ENCODE measurements around the gene UQCR11.
A peak's percentile ranks its signal among the peaks of the same experiment; 100 is the strongest.

Gene UQCR11

DNA sequence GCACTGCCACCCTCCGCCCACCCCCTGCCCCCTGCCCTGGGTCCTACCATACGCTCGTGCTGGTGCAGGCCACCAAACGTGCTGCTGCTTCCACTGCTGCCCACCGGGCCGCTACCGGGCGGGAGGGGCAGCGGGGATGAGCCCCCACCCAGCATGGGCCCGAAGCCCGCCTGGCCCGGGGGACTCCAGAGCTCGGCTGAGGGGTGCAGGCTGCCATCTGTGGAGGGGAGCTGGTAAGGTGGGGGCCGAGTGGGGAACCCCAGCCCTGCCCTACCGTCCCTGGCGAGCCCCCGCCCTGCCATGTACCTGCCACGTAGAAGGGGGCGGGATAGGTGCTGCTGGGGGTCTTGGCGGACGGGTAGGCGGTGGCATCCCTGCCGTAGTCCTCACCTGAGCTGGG lies 16.7 kb upstream of the UQCR11 start:
- no peaks in the 10 kb centered on the region for H3K9me3 ChIP-seq (ENCODE audit: low read depth, low read length)
- TF ChIP-seq FOXP2 (optimal IDR thresholded peaks at IDR 0.05; ENCODE audit: control extremely low read depth, extremely low read length, insufficient read depth) (no peak), POLR2AphosphoS5 (IDR thresholded peaks at IDR 0.05; ENCODE audit: borderline replicate concordance, low read depth, low read length) (no peak), EZH2 (IDR thresholded peaks at IDR 0.05) (no peak)
- no peak overlapping the region for H3K4me3 ChIP-seq
- peaks cover 81% of the 10 kb centered on the region for H3K36me3 ChIP-seq (ENCODE audit: insufficient read depth, low read length)
- no peak for DNase-seq (ENCODE audit: low read depth, low spot score)
- H3K27ac ChIP-seq: no peak overlapping the region
- no peak overlapping the region for H3K9ac ChIP-seq (ENCODE audit: insufficient read length)

GRCh38 chr19:1621574-1621973 lies 16.3 kb upstream of the UQCR11 start:
- H3K4me3 ChIP-seq: no peak overlapping the region
- H3K9me3 ChIP-seq (ENCODE audit: low read depth, low read length): no peaks in the 10 kb centered on the region
- peaks cover 82% of the 10 kb centered on the region for H3K36me3 ChIP-seq (ENCODE audit: insufficient read depth, low read length)
- H3K9ac ChIP-seq (ENCODE audit: insufficient read length): no peak overlapping the region
- TF ChIP-seq POLR2AphosphoS5 (IDR thresholded peaks at IDR 0.05; ENCODE audit: borderline replicate concordance, low read depth, low read length) (no peak), EZH2 (IDR thresholded peaks at IDR 0.05) (no peak), FOXP2 (optimal IDR thresholded peaks at IDR 0.05; ENCODE audit: control extremely low read depth, extremely low read length, insufficient read depth) (no peak)
- no peak overlapping the region for H3K27ac ChIP-seq
- DNase-seq (ENCODE audit: low read depth, low spot score): no peak

GRCh38 chr19:1621021-1621420 lies 15.8 kb upstream of the UQCR11 start:
- Histone ChIP-seq H3K36me3 (ENCODE audit: insufficient read depth, low read length) (peaks cover 82% of the 10 kb centered on the region), H3K4me3 (no peak overlapping the region), H3K9me3 (ENCODE audit: low read depth, low read length) (no peaks in the 10 kb centered on the region), H3K9ac (ENCODE audit: insufficient read length) (no peak overlapping the region), H3K27ac (no peak overlapping the region)
- DNase-seq (ENCODE audit: low read depth, low spot score): no peak
- no peak for TF ChIP-seq FOXP2 (optimal IDR thresholded peaks at IDR 0.05; ENCODE audit: control extremely low read depth, extremely low read length, insufficient read depth)
- TF ChIP-seq POLR2AphosphoS5 (IDR thresholded peaks at IDR 0.05; ENCODE audit: borderline replicate concordance, low read depth, low read length): no peak
- no peak for TF ChIP-seq EZH2 (IDR thresholded peaks at IDR 0.05)

DNA sequence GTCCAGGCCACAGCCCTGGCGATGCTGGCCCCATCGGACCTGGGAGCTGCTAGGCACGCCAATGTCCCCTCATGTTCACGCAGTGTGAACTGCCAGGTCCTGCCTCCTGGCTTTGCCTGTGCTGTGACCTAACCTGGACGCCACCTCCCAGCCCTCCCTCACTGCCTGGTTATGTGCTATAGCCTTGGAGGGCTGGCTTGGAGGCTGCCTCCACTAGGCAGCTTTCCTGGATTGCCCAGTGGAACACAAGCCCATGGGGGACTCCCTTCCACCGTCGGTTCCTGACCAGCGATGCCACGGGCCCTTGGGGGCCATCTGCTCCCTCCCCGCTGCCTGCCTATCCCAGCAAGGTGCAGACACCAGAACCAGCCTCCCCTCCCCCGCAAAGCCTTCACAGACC lies 15.2 kb upstream of the UQCR11 start:
- no peak for DNase-seq (ENCODE audit: low read depth, low spot score)
- H3K9me3 ChIP-seq (ENCODE audit: low read depth, low read length): no peaks in the 10 kb centered on the region
- no peak overlapping the region for H3K4me3 ChIP-seq
- no peak overlapping the region for H3K27ac ChIP-seq
- no peak for TF ChIP-seq EZH2 (IDR thresholded peaks at IDR 0.05)
- peaks cover 84% of the 10 kb centered on the region for H3K36me3 ChIP-seq (ENCODE audit: insufficient read depth, low read length)
- H3K9ac ChIP-seq (ENCODE audit: insufficient read length): no peak overlapping the region

DNA sequence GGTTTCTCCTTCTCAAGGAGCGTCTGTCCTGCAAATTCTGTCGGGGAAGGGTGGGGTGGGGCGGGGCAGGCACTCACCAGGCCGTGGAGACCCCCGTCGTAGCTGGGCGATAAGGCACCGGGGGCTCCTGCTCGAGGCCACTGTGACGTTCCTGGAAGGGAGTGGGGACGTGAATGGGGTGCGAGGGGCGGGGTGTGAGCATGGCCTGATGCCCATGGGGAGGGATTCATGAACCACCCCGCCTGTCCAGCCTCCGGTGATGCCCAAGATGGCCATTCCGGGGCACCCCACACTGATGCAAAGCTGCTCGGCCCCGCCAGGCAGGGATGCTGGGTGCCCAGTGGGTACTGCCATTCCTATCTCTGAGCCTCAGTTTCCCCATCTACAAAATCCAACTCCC lies 14.4 kb upstream of the UQCR11 start:
- H3K9me3 ChIP-seq (ENCODE audit: low read depth, low read length): no peaks in the 10 kb centered on the region
- peaks cover 86% of the 10 kb centered on the region for H3K36me3 ChIP-seq (ENCODE audit: insufficient read depth, low read length)
- no peak overlapping the region for H3K27ac ChIP-seq
- H3K4me3 ChIP-seq: no peak overlapping the region
- TF ChIP-seq FOXP2 (optimal IDR thresholded peaks at IDR 0.05; ENCODE audit: control extremely low read depth, extremely low read length, insufficient read depth) (no peak), POLR2AphosphoS5 (IDR thresholded peaks at IDR 0.05; ENCODE audit: borderline replicate concordance, low read depth, low read length) (peak; percentile 1; the same call in 1 of the 2 replicates)
- H3K9ac ChIP-seq (ENCODE audit: insufficient read length): no peak overlapping the region
- DNase-seq (ENCODE audit: low read depth, low spot score): no peak

- Histone ChIP-seq H3K9ac (ENCODE audit: insufficient read length) (no peak overlapping the region), H3K27ac (no peak overlapping the region), H3K9me3 (ENCODE audit: low read depth, low read length) (no peaks in the 10 kb centered on the region), H3K4me3 (no peak overlapping the region), H3K36me3 (ENCODE audit: insufficient read depth, low read length) (peaks cover 86% of the 10 kb centered on the region)
- TF ChIP-seq EZH2 (IDR thresholded peaks at IDR 0.05) (no peak), POLR2AphosphoS5 (IDR thresholded peaks at IDR 0.05; ENCODE audit: borderline replicate concordance, low read depth, low read length) (peak; percentile 7; the same call in 1 of the 2 replicates)
- no peak for DNase-seq (ENCODE audit: low read depth, low spot score)
These were observed 13.8 kb upstream of the UQCR11 start for GRCh38 chr19:1619094-1619439.

DNA sequence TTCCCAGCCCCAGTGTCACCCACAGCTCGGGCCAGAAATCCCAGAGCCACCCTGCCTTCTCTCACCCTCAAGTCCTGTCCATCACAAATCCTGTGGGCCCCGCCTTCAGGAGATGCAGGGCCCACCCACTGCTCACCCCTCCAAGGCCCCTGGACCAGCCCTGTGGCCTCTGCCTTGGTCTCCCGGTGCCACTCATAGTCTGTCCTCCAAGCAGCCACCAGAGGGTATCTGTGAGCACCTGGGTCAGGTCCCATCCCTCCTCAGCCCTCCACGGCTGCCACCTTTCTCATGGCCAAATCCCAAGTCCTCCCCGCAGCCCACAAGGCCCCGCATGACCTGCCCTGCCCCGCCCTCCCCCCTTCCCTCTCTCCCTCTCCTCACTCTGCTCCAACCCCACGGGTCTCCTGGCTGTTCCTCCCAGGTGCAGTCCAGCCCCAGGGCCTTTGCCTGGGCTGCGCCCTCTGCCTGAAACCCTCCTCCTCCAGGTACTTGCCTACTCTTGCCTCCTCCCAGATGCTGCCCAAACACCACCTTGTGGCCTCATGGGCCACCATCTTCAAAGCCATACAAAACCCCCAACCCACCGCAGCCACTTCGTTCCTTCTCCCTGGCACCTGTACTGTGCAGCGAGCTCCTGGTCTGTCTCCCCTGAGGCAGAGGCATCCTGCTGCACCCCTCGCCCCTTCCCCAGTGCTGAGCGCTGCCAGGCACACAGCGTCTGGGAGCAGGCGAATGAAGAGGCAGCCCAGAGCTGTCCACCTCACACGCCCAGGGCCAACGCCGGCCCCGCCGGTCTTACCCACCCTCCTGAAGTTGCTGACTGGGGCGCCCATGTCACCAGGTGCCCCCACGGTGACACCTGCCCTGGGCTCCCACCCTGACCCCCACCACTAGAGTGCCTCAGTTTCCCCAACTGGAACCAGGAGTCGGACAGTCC lies 13.2 kb upstream of the UQCR11 start:
- Histone ChIP-seq H3K9ac (ENCODE audit: insufficient read length) (no peak overlapping the region), H3K4me3 (no peak overlapping the region), H3K9me3 (ENCODE audit: low read depth, low read length) (no peaks in the 10 kb centered on the region), H3K27ac (no peak overlapping the region), H3K36me3 (ENCODE audit: insufficient read depth, low read length) (peaks cover 87% of the 10 kb centered on the region)
- no peak for TF ChIP-seq FOXP2 (optimal IDR thresholded peaks at IDR 0.05; ENCODE audit: control extremely low read depth, extremely low read length, insufficient read depth)
- TF ChIP-seq EZH2 (IDR thresholded peaks at IDR 0.05): no peak
- no peak for TF ChIP-seq POLR2AphosphoS5 (IDR thresholded peaks at IDR 0.05; ENCODE audit: borderline replicate concordance, low read depth, low read length)
- no peak for DNase-seq (ENCODE audit: low read depth, low spot score)

GRCh38 chr19:1616875-1617274 lies 11.6 kb upstream of the UQCR11 start:
- H3K27ac ChIP-seq: peak overlapping the region; percentile 60
- no peak overlapping the region for H3K4me3 ChIP-seq
- no peaks in the 10 kb centered on the region for H3K9me3 ChIP-seq (ENCODE audit: low read depth, low read length)
- no peak for DNase-seq (ENCODE audit: low read depth, low spot score)
- H3K36me3 ChIP-seq (ENCODE audit: insufficient read depth, low read length): peaks cover 93% of the 10 kb centered on the region
- H3K9ac ChIP-seq (ENCODE audit: insufficient read length): no peak overlapping the region
- TF ChIP-seq EZH2 (IDR thresholded peaks at IDR 0.05) (no peak), FOXP2 (optimal IDR thresholded peaks at IDR 0.05; ENCODE audit: control extremely low read depth, extremely low read length, insufficient read depth) (no peak), POLR2AphosphoS5 (IDR thresholded peaks at IDR 0.05; ENCODE audit: borderline replicate concordance, low read depth, low read length) (no peak)

DNA sequence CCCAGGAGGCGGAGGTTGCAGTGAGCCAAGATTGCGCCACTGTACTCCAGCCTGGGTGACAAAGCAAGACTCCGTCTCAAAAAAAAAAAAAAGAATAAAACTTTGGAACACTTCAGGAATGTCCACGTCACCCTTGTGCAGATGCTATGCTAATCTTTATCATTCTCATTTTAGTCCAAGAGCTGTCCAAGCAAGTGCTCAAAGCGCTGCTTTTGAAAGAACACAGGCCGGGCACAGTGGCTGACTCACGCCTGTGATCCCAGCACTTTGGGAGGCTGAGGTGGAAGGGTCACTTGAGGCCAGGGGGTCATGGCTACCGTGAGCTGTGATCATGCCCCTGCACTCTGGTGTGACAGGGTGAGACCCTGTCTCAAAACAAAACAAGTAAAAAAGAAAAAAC lies 11.1 kb upstream of the UQCR11 start:
- H3K9ac ChIP-seq (ENCODE audit: insufficient read length): no peak overlapping the region
- no peak for DNase-seq (ENCODE audit: low read depth, low spot score)
- H3K4me3 ChIP-seq: no peak overlapping the region
- H3K9me3 ChIP-seq (ENCODE audit: low read depth, low read length): no peaks in the 10 kb centered on the region
- TF ChIP-seq FOXP2 (optimal IDR thresholded peaks at IDR 0.05; ENCODE audit: control extremely low read depth, extremely low read length, insufficient read depth) (no peak), POLR2AphosphoS5 (IDR thresholded peaks at IDR 0.05; ENCODE audit: borderline replicate concordance, low read depth, low read length) (no peak)
- H3K27ac ChIP-seq: peak overlapping the region; percentile 60
- H3K36me3 ChIP-seq (ENCODE audit: insufficient read depth, low read length): peaks cover 92% of the 10 kb centered on the region

Measured in SK-N-MC (cell line).